ENCODE results near the gene ARHGAP31. TPM values are rescaled to one million over a fixed set of nuclear protein-coding genes. Genes with fewer than 3 reads are reported as not detected.

The ARHGAP31 gene
- under 0.01 and 0.85 TPM in 2 replicates for total RNA-seq

GRCh38 chr3:119293871-119294695, at the start of gene ARHGAP31:
TSS of gene ARHGAP31 (plus strand) at chr3:119294383. CDS start at chr3:119294905, 522 bp downstream.

GRCh38 chr3:119463171-119464169, 169.3 kb downstream of the ARHGAP31 start, which contains the start of gene TMEM39A:
TSS of gene TMEM39A (minus strand) at chr3:119463615. CDS start at chr3:119462074, 1,541 bp downstream.

Other genes with a start within 250 kb of the ARHGAP31 start
- not detected in 2 replicates for gene TEX55, start 148.2 kb upstream of the ARHGAP31 start, total RNA-seq
- 6.5 and 20.1 TPM in 2 replicates for gene UPK1B, start 120.8 kb upstream of the ARHGAP31 start, total RNA-seq
- 31.1 and 56.4 TPM in 2 replicates for gene B4GALT4, start 53.5 kb upstream of the ARHGAP31 start, total RNA-seq
- 52.3 and 67.0 TPM in 2 replicates for gene TMEM39A, start 169.2 kb downstream of the ARHGAP31 start, total RNA-seq
- gene POGLUT1, start 174.6 kb downstream of the ARHGAP31 start, total RNA-seq, result 15.0 and 19.8 TPM in 2 replicates
- gene TIMMDC1, start 204.2 kb downstream of the ARHGAP31 start, total RNA-seq, result 61.6 and 75.2 TPM in 2 replicates